Measurements from ENCODE around the gene TRIO.

TRIO gene

DNA sequence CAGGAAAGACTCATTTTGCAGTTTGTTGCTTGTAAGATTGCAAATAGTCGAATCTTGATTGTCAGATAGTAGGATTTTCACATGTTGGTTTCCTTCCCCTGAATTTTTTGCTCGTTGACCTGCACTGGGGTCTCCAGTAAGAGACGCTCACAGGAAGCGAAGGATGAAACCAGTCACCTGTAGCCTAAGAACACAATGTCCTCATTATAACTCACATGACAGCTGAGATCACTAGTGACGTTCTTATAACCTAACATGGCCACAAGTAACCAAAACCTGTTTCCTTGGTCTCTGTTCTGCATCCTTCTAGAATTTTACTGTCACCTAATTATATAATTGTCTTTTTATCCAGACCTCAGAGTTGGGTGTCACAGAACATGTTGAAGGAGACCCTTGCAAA is 257.5 kb downstream of the TRIO start:
- H3K4me2 ChIP-seq (ENCODE audit: low read depth, low read length) = no peak overlapping the region
- no peak for DNase-seq
- no peak for TF ChIP-seq CTCF (IDR thresholded peaks at IDR 0.05; ENCODE audit: low read length)
- TF ChIP-seq EZH2 (optimal IDR thresholded peaks at IDR 0.05; ENCODE audit: low read depth, low read length) = no peak
- no peak for TF ChIP-seq EZH2phosphoT487 (IDR thresholded peaks at IDR 0.05; ENCODE audit: low read length)
- no peaks in the 10 kb centered on the region for H4K20me1 ChIP-seq (ENCODE audit: insufficient read depth, low read length)
- H3K36me3 ChIP-seq (replicated peaks; ENCODE audit: insufficient read depth, low read length) = 0 out of 2 replicates have a peak, but pooled peaks cover 6% of the 10 kb centered on the region
- no peaks in the 10 kb centered on the region for H3K79me2 ChIP-seq (ENCODE audit: low read length)
- no peaks in the 10 kb centered on the region for H3K9me3 ChIP-seq (replicated peaks; ENCODE audit: insufficient read depth, low read length)
- no peaks in the 10 kb centered on the region for H3K27me3 ChIP-seq (replicated peaks; ENCODE audit: insufficient read depth, low read length)
- no peak overlapping the region for H2AFZ ChIP-seq (ENCODE audit: low read length)
- H3F3A ChIP-seq (ENCODE audit: insufficient read depth, low read length) = no peaks in the 10 kb centered on the region
- no peak overlapping the region for H3K27ac ChIP-seq (ENCODE audit: low read length)
- no peaks in the 10 kb centered on the region for H3K4me1 ChIP-seq (ENCODE audit: low read length)
- H3K9ac ChIP-seq (ENCODE audit: low read length) = no peak overlapping the region
- no peaks in the 10 kb centered on the region for H3K9me2 ChIP-seq (replicated peaks; ENCODE audit: insufficient read depth, low read length)
- H3K4me3 ChIP-seq (ENCODE audit: low read length) = no peak overlapping the region

GRCh38 chr5:14401639-14402038 is 258.5 kb downstream of the TRIO start:
- Histone ChIP-seq H3K9me2 (replicated peaks; ENCODE audit: insufficient read depth, low read length) (no peaks in the 10 kb centered on the region), H3K4me1 (ENCODE audit: low read length) (no peaks in the 10 kb centered on the region), H3K9me3 (replicated peaks; ENCODE audit: insufficient read depth, low read length) (no peaks in the 10 kb centered on the region), H4K20me1 (ENCODE audit: insufficient read depth, low read length) (no peaks in the 10 kb centered on the region), H2AFZ (ENCODE audit: low read length) (no peak overlapping the region), H3K79me2 (ENCODE audit: low read length) (no peaks in the 10 kb centered on the region), H3K9ac (ENCODE audit: low read length) (no peak overlapping the region), H3F3A (ENCODE audit: insufficient read depth, low read length) (no peaks in the 10 kb centered on the region), H3K27me3 (replicated peaks; ENCODE audit: insufficient read depth, low read length) (no peaks in the 10 kb centered on the region), H3K27ac (ENCODE audit: low read length) (no peak overlapping the region), H3K36me3 (replicated peaks; ENCODE audit: insufficient read depth, low read length) (0 out of 2 replicates have a peak, but pooled peaks cover 6% of the 10 kb centered on the region), H3K4me2 (ENCODE audit: low read depth, low read length) (no peak overlapping the region), H3K4me3 (ENCODE audit: low read length) (no peak overlapping the region)
- no peak for DNase-seq
- TF ChIP-seq CTCF (IDR thresholded peaks at IDR 0.05; ENCODE audit: low read length) (no peak), EZH2phosphoT487 (IDR thresholded peaks at IDR 0.05; ENCODE audit: low read length) (no peak), EZH2 (optimal IDR thresholded peaks at IDR 0.05; ENCODE audit: low read depth, low read length) (no peak)

DNA sequence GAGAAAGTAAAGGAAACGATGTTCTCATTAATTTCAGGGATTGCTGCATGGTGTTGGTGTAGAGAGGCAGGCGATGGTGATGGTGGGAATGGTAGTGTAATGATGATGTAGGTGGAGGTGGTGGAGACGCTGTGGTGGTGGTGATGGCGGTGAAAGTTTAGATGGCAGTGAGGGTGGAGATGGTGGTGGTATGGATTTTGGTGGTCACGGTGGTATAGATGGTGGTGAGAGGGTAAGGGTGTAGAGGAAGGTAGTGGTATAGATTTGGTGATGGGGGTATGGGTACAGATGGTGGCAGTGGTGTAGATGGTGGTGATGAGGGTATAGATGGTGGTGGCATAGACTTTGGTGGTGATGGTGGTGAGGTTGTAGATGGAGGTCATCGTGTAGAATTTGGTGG is 259.3 kb downstream of the TRIO start:
- no peaks in the 10 kb centered on the region for H4K20me1 ChIP-seq (ENCODE audit: insufficient read depth, low read length)
- H2AFZ ChIP-seq (ENCODE audit: low read length) = no peak overlapping the region
- no peak for TF ChIP-seq CTCF (IDR thresholded peaks at IDR 0.05; ENCODE audit: low read length)
- no peaks in the 10 kb centered on the region for H3F3A ChIP-seq (ENCODE audit: insufficient read depth, low read length)
- H3K36me3 ChIP-seq (replicated peaks; ENCODE audit: insufficient read depth, low read length) = 0 out of 2 replicates have a peak, but pooled peaks cover 6% of the 10 kb centered on the region
- no peak overlapping the region for H3K4me3 ChIP-seq (ENCODE audit: low read length)
- H3K9me2 ChIP-seq (replicated peaks; ENCODE audit: insufficient read depth, low read length) = no peaks in the 10 kb centered on the region
- no peaks in the 10 kb centered on the region for H3K4me1 ChIP-seq (ENCODE audit: low read length)
- H3K4me2 ChIP-seq (ENCODE audit: low read depth, low read length) = no peak overlapping the region
- H3K9ac ChIP-seq (ENCODE audit: low read length) = no peak overlapping the region
- no peaks in the 10 kb centered on the region for H3K27me3 ChIP-seq (replicated peaks; ENCODE audit: insufficient read depth, low read length)
- H3K9me3 ChIP-seq (replicated peaks; ENCODE audit: insufficient read depth, low read length) = no peaks in the 10 kb centered on the region
- H3K79me2 ChIP-seq (ENCODE audit: low read length) = no peaks in the 10 kb centered on the region
- DNase-seq = no peak
- no peak overlapping the region for H3K27ac ChIP-seq (ENCODE audit: low read length)
